ENCODE results near the gene CWF19L1. TPM values are rescaled to one million over a fixed set of nuclear protein-coding genes. Genes with fewer than 3 reads are reported as not detected.

Gene CWF19L1
- total and polyA plus RNA-seq, 2 of the 13 experiments (the other 11 are each of a cell fraction or from before 2014, with no cell fraction given), result 13.6 to 42.1 TPM

- TF ChIP-seq ELF1 (CRISPR knock-in tag; IDR thresholded peaks at IDR 0.05) (peak; percentile 80), PHB2 (IDR thresholded peaks at IDR 0.05; ENCODE audit: partially characterized antibody) (no peak), ZNF773 (CRISPR knock-in tag; IDR thresholded peaks at IDR 0.05; ENCODE audit: borderline replicate concordance) (no peak), KDM5A (IDR thresholded peaks at IDR 0.05; ENCODE audit: borderline replicate concordance, low read length) (peak; percentile 97), CBFB (CRISPR knock-in tag; IDR thresholded peaks at IDR 0.05) (no peak), RFXAP (CRISPR knock-in tag; IDR thresholded peaks at IDR 0.05; ENCODE audit: borderline replicate concordance) (no peak; the same call in 1 of the 2 replicates), ZNF281 (CRISPR knock-in tag; IDR thresholded peaks at IDR 0.05; ENCODE audit: borderline replicate concordance) (no peak), SNAPC4 (CRISPR knock-in tag; IDR thresholded peaks at IDR 0.05) (no peak), TIGD3 (CRISPR knock-in tag; IDR thresholded peaks at IDR 0.05; ENCODE audit: borderline replicate concordance) (no peak), HNRNPL (IDR thresholded peaks at IDR 0.05; ENCODE audit: low read depth, low read length) (no peak), CBX5 (CRISPR knock-in tag; IDR thresholded peaks at IDR 0.05; ENCODE audit: borderline replicate concordance) (peak; percentile 40; the same call in 1 of the 2 replicates), SRF (IDR thresholded peaks at IDR 0.05; ENCODE audit: low read depth, low read length) (peak; percentile 75), PRDM15 (CRISPR knock-in tag; IDR thresholded peaks at IDR 0.05) (no peak), ZNF7 (CRISPR knock-in tag; IDR thresholded peaks at IDR 0.05) (no peak), FOSL2 (CRISPR knock-in tag; IDR thresholded peaks at IDR 0.05) (0 out of 2 replicates have a peak, but pooled peaks have one; percentile 27)
These were observed at the start of gene CWF19L1 (continued) for GRCh38 chr10:100267239-100268104.

Data from HepG2 (cell line).